HepG2 (cell line): ENCODE results near the gene MRPL30. TPM values are rescaled to one million over a fixed set of nuclear protein-coding genes. Genes with fewer than 3 reads are reported as not detected.
A peak's percentile ranks its signal among the peaks of the same experiment; 100 is the strongest.

Experiments used
- ADNP ChIP-seq: sonication (generic); formaldehyde crosslinking; IDR thresholded peaks from 2 replicates; pipeline ENCODE4 v1.4.0; 2020; ENCODE audit warnings: missing genetic modification reagents
- CENPT ChIP-seq: sonication (generic); formaldehyde crosslinking; IDR thresholded peaks from 2 replicates; pipeline ENCODE4 v1.8.0; 2022; ENCODE audit warnings: low read depth, mild to moderate bottlenecking, moderate library complexity, missing genetic modification reagents
- HIVEP1 ChIP-seq: sonication (generic); formaldehyde crosslinking; IDR thresholded peaks from 2 replicates; pipeline ENCODE4 v1.4.0; 2020; ENCODE audit warnings: mild to moderate bottlenecking, missing genetic modification reagents
- JUNB ChIP-seq: sonication (generic); formaldehyde crosslinking; IDR thresholded peaks from 2 replicates; pipeline ENCODE4 v1.8.0; 2022; ENCODE audit warnings: missing genetic modification reagents, mild to moderate bottlenecking, borderline replicate concordance
- LCORL ChIP-seq, 2 experiments: fragments of 450-650 bp in 1 of 2; sonication (generic) in 1 of 2; formaldehyde crosslinking in 1 of 2; IDR thresholded peaks; 2 replicates each; pipeline versions ENCODE4 v1.5.0 to v1.6.1; 2017 to 2020; ENCODE audit warnings: antibody characterized with exemption in 1 of 2, missing genetic modification reagents in 1 of 2
- MIER3 ChIP-seq: IDR thresholded peaks from 2 replicates; pipeline ENCODE4 v1.6.1; 2016; ENCODE audit warnings: missing compliant biosample characterization, borderline replicate concordance
- MYNN ChIP-seq: sonication (generic); formaldehyde crosslinking; IDR thresholded peaks from 2 replicates; pipeline ENCODE4 v1.4.0; 2020; ENCODE audit warnings: mild to moderate bottlenecking, low read depth, missing genetic modification reagents
- RARG ChIP-seq: sonication (generic); formaldehyde crosslinking; IDR thresholded peaks from 2 replicates; pipeline ENCODE4 v1.4.0; 2020; ENCODE audit warnings: low read depth, mild to moderate bottlenecking, missing genetic modification reagents
- SP5 ChIP-seq: IDR thresholded peaks from 2 replicates; pipeline ENCODE4 v1.6.1; 2016; ENCODE audit warnings: low read depth, borderline replicate concordance
- SRF ChIP-seq: IDR thresholded peaks from 2 replicates; pipeline ENCODE4 v1.6.1; 2011; ENCODE audit warnings: mild to moderate bottlenecking, low read depth, low read length, moderate library complexity
- ZNF17 ChIP-seq: sonication (generic); formaldehyde crosslinking; IDR thresholded peaks from 2 replicates; pipeline ENCODE4 v1.5.0; 2020; ENCODE audit warnings: mild to moderate bottlenecking, missing genetic modification reagents
- ZNF24 ChIP-seq: fragments of 450-650 bp; IDR thresholded peaks from 2 replicates; pipeline ENCODE4 v1.6.1; 2017; ENCODE audit warnings: antibody characterized with exemption, mild to moderate bottlenecking
- ZNF256 ChIP-seq: sonication (generic); formaldehyde crosslinking; conservative IDR thresholded peaks from 2 replicates; pipeline ENCODE4 v1.4.0; 2020; ENCODE audit warnings: missing genetic modification reagents
- ZNF274 ChIP-seq: sonication (generic); formaldehyde crosslinking; IDR thresholded peaks from 2 replicates; pipeline ENCODE4 v1.5.1; 2020; ENCODE audit warnings: mild to moderate bottlenecking, missing genetic modification reagents
- ZNF549 ChIP-seq: sonication (generic); formaldehyde crosslinking; IDR thresholded peaks from 2 replicates; pipeline ENCODE4 v1.5.0; 2020; ENCODE audit warnings: missing genetic modification reagents
- polyA plus RNA-seq, 8 experiments: library from polyadenylated mRNA; depleted of rRNA in 3 of 8; stranded (reverse) in 7 of 8; unstranded in 1 of 8; fragments of >200 nt; fragmentation: Illumina TruSeq in 4 of 8; extraction: Trizol in 4 of 8; gene quantifications; 2 replicates each; pipeline versions ENCODE4 v1.2.1 to v1.2.3, GENCODE V29; 2011 to 2016; ENCODE audit warnings: low read depth in 4 of 8, missing spikeins in 1 of 8, mixed read lengths in 1 of 8; ENCODE audit not compliant: insufficient read depth in 1 of 8
- total RNA-seq, 5 experiments: library from RNA; depleted of rRNA; stranded (reverse); fragments of >200 nt; fragmentation: Illumina TruSeq; extraction: Trizol; gene quantifications; 2 replicates each; pipeline ENCODE4 v1.2.3, GENCODE V29; 2016; ENCODE audit warnings: low read depth in 1 of 5
- TF ChIP-seq, protein P1 (sequence below): IDR thresholded peaks from 2 replicates; pipeline ENCODE4 v1.4.0; 2020; ENCODE audit warnings: mild to moderate bottlenecking, missing genetic modification reagents
- TF ChIP-seq, protein P2 (sequence below): sonication (generic); formaldehyde crosslinking; IDR thresholded peaks from 2 replicates; pipeline ENCODE4 v1.4.0; 2020; ENCODE audit warnings: mild to moderate bottlenecking, missing genetic modification reagents
- TF ChIP-seq, protein P3 (sequence below): sonication (generic); formaldehyde crosslinking; IDR thresholded peaks from 2 replicates; pipeline ENCODE4 v1.5.0; 2020; ENCODE audit warnings: mild to moderate bottlenecking, missing genetic modification reagents

The MRPL30 gene
- total and polyA plus RNA-seq, 2 of the 13 experiments (the other 11 are each of a cell fraction or from before 2014, with no cell fraction given): 30.2 to 75.3 TPM

DNA sequence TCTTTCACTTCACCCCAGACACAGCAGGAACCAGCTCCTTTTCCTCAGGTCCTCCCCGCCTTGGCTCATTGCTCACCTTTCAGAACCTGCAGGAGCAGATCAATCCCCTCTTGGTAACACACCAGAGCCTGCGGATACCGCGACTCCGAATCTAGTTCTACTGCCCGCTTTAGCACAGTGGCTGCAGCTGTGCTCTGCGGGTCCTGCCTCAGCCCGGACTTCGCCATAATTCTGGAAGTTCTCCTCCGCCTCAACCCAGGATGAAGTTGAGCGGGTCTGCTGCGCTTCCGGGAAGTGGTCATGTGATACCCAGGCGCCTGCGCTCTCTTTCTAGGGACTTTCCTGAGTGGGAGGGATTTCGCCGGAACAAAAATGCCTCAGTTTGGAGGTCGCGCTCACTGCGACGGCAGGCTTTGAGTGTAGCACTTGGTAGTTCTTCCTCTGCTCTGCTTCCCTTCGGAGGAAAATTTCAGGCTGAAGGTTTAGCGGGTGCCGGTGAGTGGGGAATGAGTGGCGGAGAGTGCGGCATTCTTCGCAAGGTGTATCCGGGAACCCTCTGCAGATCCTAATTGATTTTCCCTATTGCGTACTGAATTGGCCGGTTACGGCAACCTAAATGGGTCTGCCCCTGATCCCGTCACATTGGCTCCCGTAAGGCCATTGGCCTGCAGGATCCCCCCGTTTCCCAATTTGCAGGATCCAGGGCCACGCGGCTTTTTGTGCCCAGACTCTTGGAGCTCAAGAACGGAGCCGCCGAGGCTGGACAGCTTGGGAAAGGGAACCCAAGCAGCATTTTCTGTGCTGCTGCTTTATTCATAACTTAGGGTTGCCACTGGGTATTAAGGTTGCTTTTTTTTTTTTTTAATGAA is at the start of gene MRPL30, which contains the start of gene MITD1 (continued):
- TF ChIP-seq, protein P1, sequence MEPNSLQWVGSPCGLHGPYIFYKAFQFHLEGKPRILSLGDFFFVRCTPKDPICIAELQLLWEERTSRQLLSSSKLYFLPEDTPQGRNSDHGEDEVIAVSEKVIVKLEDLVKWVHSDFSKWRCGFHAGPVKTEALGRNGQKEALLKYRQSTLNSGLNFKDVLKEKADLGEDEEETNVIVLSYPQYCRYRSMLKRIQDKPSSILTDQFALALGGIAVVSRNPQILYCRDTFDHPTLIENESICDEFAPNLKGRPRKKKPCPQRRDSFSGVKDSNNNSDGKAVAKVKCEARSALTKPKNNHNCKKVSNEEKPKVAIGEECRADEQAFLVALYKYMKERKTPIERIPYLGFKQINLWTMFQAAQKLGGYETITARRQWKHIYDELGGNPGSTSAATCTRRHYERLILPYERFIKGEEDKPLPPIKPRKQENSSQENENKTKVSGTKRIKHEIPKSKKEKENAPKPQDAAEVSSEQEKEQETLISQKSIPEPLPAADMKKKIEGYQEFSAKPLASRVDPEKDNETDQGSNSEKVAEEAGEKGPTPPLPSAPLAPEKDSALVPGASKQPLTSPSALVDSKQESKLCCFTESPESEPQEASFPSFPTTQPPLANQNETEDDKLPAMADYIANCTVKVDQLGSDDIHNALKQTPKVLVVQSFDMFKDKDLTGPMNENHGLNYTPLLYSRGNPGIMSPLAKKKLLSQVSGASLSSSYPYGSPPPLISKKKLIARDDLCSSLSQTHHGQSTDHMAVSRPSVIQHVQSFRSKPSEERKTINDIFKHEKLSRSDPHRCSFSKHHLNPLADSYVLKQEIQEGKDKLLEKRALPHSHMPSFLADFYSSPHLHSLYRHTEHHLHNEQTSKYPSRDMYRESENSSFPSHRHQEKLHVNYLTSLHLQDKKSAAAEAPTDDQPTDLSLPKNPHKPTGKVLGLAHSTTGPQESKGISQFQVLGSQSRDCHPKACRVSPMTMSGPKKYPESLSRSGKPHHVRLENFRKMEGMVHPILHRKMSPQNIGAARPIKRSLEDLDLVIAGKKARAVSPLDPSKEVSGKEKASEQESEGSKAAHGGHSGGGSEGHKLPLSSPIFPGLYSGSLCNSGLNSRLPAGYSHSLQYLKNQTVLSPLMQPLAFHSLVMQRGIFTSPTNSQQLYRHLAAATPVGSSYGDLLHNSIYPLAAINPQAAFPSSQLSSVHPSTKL (CRISPR knock-in tag): peak; percentile 87
- TF ChIP-seq RARG (CRISPR knock-in tag) (peak; percentile 89), ZNF17 (CRISPR knock-in tag) (no peak), JUNB (CRISPR knock-in tag) (no peak), MIER3 (CRISPR knock-in tag) (peak; percentile 97), SRF (peak; percentile 85), SP5 (CRISPR knock-in tag) (peak; percentile 73), ZNF274 (CRISPR knock-in tag) (peak; percentile 99), MYNN (CRISPR knock-in tag) (peak; percentile 90), HIVEP1 (CRISPR knock-in tag) (peak; percentile 97), ZNF549 (CRISPR knock-in tag) (no peak), ZNF24 (0 out of 2 replicates have a peak, but pooled peaks have one; percentile 44), ZNF256 (peak; percentile 94; the same call in 1 of the 2 replicates), ADNP (CRISPR knock-in tag) (no peak), LCORL (IDR thresholded peaks at IDR 0.05) (no peak; the same call in 1 of the 2 replicates), LCORL (CRISPR knock-in tag; IDR thresholded peaks at IDR 0.05) (peak; percentile 83), CENPT (no peak)
- TF ChIP-seq, protein P2, sequence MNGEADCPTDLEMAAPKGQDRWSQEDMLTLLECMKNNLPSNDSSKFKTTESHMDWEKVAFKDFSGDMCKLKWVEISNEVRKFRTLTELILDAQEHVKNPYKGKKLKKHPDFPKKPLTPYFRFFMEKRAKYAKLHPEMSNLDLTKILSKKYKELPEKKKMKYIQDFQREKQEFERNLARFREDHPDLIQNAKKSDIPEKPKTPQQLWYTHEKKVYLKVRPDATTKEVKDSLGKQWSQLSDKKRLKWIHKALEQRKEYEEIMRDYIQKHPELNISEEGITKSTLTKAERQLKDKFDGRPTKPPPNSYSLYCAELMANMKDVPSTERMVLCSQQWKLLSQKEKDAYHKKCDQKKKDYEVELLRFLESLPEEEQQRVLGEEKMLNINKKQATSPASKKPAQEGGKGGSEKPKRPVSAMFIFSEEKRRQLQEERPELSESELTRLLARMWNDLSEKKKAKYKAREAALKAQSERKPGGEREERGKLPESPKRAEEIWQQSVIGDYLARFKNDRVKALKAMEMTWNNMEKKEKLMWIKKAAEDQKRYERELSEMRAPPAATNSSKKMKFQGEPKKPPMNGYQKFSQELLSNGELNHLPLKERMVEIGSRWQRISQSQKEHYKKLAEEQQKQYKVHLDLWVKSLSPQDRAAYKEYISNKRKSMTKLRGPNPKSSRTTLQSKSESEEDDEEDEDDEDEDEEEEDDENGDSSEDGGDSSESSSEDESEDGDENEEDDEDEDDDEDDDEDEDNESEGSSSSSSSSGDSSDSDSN (CRISPR knock-in tag): peak; percentile 94
- TF ChIP-seq, protein P3, sequence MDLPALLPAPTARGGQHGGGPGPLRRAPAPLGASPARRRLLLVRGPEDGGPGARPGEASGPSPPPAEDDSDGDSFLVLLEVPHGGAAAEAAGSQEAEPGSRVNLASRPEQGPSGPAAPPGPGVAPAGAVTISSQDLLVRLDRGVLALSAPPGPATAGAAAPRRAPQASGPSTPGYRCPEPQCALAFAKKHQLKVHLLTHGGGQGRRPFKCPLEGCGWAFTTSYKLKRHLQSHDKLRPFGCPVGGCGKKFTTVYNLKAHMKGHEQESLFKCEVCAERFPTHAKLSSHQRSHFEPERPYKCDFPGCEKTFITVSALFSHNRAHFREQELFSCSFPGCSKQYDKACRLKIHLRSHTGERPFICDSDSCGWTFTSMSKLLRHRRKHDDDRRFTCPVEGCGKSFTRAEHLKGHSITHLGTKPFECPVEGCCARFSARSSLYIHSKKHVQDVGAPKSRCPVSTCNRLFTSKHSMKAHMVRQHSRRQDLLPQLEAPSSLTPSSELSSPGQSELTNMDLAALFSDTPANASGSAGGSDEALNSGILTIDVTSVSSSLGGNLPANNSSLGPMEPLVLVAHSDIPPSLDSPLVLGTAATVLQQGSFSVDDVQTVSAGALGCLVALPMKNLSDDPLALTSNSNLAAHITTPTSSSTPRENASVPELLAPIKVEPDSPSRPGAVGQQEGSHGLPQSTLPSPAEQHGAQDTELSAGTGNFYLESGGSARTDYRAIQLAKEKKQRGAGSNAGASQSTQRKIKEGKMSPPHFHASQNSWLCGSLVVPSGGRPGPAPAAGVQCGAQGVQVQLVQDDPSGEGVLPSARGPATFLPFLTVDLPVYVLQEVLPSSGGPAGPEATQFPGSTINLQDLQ (CRISPR knock-in tag): peak; percentile 93
